ENCODE measurements around the gene ATP2A3.

ATP2A3 gene

DNA sequence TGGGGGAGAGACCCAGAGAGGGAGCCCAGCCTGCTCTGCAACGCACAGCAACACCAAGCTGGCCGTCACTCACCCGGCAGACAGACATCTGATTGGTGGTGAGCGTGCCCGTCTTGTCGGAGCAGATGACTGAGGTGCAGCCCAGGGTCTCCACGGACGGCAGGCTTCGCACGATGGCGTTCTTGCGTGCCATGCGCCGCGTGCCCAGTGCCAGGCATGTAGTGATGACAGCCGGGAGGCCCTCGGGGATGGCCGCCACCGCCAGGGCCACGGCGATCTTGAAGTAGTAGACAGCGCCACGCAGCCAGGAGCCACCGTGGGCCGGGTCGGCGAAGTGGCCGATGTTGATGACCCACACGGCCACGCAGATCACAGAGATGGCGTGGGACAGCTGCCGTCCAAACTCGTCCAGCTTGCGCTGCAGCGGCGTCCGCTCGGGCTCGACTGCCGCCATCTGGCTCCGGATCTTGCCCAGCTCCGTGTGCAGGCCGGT lies 16.9 kb downstream of the ATP2A3 start:
- FAIRE-seq: no peak
- TF ChIP-seq POLR2A (IDR thresholded peaks at IDR 0.05; ENCODE audit: low read depth, low read length): no peak
- DNase-seq (ENCODE audit: insufficient read length, low spot score): no peak

DNA sequence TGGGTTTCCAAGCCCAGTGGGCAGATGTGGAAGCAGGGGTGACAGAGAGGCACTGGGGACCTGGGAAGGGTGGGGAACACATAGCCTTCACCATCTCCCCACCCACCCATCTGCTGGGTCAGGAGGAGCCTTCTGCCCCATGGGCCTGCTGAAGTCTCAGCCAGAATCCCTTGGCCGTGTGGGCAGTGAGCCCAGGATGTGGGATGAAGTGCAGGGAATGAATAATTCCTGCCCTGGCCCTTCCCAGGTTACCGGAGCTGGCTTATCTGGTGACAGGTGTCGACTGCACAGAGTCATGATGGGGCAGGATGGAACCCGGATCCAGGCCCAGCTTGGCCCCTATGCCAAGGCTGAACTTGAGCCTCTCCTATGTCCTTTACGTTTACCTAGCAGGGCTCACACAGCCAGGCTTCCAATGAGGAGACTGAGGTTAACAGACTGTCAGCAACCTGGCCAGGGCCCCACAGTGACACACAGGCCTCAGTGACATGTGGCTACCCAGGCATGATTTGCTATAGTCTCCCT lies 17.5 kb downstream of the ATP2A3 start:
- FAIRE-seq: no peak
- no peak for TF ChIP-seq POLR2A (IDR thresholded peaks at IDR 0.05; ENCODE audit: low read depth, low read length)
- no peak for DNase-seq (ENCODE audit: insufficient read length, low spot score)

GRCh38 chr17:3944485-3945388 lies 19.5 kb downstream of the ATP2A3 start:
- FAIRE-seq: no peak
- peak; percentile 61 for DNase-seq (ENCODE audit: insufficient read length, low spot score)
- no peak for TF ChIP-seq POLR2A (IDR thresholded peaks at IDR 0.05; ENCODE audit: low read depth, low read length)

DNA sequence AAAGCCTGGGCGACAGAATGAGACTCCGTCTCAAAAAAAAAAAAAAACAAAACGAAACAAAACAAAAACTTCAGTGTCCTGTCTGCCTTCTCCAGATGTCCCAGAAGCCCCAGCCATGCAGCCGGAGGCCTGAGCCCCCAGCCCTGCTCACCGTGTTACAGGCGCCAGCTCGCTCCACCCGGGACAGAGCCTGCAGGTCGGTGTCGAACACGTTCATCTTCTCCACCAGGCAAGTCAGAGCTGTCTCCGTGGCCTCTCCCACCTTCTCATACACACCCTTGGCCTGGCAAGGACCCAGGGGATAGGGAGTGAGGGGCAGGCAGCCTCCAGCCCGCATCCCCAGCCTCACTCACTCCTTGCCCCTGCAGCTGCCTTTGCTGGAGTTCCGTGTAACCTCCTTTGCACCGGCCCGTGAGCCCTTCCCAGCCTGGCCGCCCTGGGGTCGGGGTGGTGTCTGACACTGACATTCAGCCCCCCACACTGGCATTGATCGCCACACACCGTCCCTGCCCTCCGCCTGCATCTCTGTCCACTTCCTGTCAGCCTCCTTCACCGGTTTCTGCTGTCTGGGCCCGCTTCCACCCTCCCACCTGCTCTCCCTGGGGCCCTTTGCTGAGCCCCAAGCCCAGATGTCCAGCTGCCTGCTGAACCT lies 20.9 kb downstream of the ATP2A3 start:
- FAIRE-seq (no peak), DNase-seq (ENCODE audit: insufficient read length, low spot score) (no peak)
- TF ChIP-seq POLR2A (IDR thresholded peaks at IDR 0.05; ENCODE audit: low read depth, low read length): no peak

DNA sequence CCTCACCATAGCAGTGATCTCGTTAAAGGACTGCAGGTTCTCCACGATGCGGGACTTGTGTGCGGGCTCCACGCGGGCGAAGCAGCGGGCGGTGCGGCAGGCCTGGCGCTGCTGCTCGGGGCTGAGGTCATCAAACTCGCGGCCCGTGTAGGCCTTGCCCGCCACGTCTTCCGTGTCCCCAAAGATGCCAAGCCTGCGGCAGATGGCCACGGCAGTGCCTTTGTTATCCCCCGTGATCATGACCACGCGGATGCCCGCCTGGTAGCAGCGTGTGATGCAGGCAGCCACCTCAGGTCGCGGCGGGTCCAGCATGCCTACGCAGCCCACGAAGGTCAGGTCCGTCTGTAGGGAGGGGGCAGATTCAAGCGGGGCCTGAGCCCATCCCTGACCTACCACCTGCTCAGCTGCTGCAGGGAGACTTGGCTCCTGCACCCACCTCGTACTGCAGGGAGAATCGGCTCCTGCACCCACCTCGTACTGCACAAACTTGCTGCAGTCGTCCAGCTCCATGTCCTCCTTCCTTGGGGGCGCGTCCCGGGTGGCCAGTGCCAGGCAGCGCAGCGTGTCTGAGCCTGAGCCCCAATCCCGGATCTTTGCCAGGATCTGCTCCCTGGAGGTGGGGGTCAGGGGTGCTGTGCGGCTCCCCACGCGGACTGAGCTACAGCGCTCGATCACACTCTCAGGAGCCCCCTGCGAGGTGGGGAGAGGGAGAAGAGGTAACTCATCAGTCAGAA lies 23.1 kb downstream of the ATP2A3 start:
- TF ChIP-seq POLR2A (IDR thresholded peaks at IDR 0.05; ENCODE audit: low read depth, low read length): no peak
- FAIRE-seq (no peak), DNase-seq (ENCODE audit: insufficient read length, low spot score) (no peak)

DNA sequence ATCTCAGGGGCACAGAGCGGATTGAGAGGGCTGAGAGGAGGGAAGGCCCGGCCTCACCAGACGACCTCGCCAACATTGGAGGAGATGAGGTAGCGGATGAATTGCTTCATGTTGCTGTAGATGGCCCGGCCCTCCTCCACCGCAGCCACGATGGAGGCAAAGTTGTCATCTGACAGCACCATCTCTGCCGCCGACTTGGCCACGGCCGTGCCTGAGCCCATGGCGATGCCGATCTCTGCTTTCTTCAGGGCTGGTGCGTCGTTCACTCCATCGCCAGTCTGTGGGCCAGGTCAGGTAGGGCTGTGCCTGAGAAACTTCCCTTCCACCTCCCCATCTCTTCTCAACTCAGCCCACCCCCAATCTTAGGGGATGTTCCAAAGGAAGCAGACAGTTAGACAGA lies 26.9 kb downstream of the ATP2A3 start:
- DNase-seq (ENCODE audit: insufficient read length, low spot score): no peak
- no peak for FAIRE-seq
- no peak for TF ChIP-seq POLR2A (IDR thresholded peaks at IDR 0.05; ENCODE audit: low read depth, low read length)

- DNase-seq (ENCODE audit: insufficient read length, low spot score): peak; percentile 88
- no peak for FAIRE-seq
- no peak for TF ChIP-seq POLR2A (IDR thresholded peaks at IDR 0.05; ENCODE audit: low read depth, low read length)
Observed at GRCh38 chr17:3935825-3936355, 28.3 kb downstream of the ATP2A3 start.

- no peak for FAIRE-seq
- TF ChIP-seq POLR2A (IDR thresholded peaks at IDR 0.05; ENCODE audit: low read depth, low read length): no peak
- DNase-seq (ENCODE audit: insufficient read length, low spot score): no peak
Observed at GRCh38 chr17:3935140-3935542, 29.1 kb downstream of the ATP2A3 start.

- FAIRE-seq: no peak
Observed at GRCh38 chr17:3929764-3930163, 34.5 kb downstream of the ATP2A3 start.

DNA sequence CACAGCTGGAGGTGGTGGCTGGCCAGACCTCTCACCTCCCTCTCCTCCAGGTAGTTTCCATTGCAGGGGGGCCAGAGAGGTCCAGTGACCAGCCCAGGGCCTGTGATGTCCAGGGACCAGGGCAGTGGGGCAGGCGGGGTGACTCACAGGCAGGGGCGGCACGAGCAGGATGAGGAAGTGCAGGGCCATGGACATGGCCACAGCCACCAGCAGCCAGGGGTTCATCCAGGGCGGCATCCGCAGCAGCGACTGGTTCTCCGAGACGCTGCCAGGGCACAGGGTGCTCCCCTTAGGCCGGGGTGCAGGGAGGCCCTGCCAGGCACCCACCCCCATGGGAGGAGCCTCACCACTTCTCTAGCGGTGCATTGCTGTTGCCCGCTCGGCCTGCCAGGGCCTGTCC lies 35.1 kb downstream of the ATP2A3 start:
- FAIRE-seq: no peak
- no peak for TF ChIP-seq POLR2A (IDR thresholded peaks at IDR 0.05; ENCODE audit: low read depth, low read length)
- peak; percentile 40 for DNase-seq (ENCODE audit: insufficient read length, low spot score)

More at GRCh38 chr17:3929764-3930163, 34.5 kb downstream of the ATP2A3 start:
- TF ChIP-seq POLR2A (IDR thresholded peaks at IDR 0.05; ENCODE audit: low read depth, low read length): no peak
- no peak for DNase-seq (ENCODE audit: insufficient read length, low spot score)

DNA sequence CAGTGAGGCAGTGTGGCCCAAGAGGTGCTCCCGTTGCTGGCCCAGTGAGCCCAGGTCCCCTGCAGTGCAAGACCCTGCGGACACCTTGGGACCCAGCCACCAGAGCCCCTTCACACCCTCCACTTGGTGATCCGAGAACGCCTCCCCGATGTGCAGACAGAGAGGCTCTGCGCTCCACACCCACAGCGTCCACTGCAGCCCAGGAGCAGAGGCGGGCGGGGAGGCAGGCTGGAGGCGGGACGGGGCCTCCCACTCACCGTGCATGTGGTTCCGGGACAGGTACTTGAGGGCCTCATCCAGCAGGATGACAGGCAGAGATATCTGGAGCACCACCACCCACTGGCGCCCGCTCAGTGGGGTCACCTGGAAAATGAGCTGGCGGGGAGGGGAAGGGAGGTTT lies 35.8 kb downstream of the ATP2A3 start:
- TF ChIP-seq POLR2A (IDR thresholded peaks at IDR 0.05; ENCODE audit: low read depth, low read length): no peak
- no peak for DNase-seq (ENCODE audit: insufficient read length, low spot score)
- FAIRE-seq: no peak

DNA sequence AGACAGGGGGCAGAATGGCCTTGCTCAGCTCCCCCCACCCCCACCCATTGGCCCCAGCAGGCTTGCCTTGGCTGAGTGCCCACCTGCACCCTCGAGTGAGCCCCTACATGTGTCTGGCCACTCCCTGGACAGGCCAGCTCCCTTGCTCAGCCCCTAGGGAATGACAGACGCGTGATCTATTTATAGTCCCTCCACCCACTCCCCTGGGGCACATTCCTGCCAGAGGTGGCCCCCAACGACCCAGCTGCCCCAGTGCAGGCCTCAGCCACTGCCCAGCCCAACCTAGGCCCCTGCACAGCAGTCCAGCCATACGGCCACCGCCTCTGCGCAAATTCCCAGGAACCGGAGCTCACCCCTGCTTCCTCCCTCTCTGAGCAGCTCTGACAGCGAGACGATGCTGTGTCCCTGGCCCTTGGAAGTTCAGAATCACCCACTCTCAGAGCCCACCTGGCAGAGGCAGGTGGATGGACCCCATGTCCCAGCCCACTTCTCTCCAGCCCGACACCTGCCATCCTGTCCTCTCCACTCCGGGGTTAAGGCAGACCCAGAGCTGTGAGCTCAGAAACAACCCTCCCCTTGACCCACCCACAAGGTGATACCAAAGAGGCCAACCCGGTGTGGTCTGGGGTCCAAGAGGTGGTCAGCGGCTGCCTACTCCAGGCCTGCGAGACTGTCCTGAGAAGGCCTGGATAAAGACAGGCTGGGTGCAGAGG lies 36.5 kb downstream of the ATP2A3 start:
- DNase-seq (ENCODE audit: insufficient read length, low spot score): no peak
- TF ChIP-seq POLR2A (IDR thresholded peaks at IDR 0.05; ENCODE audit: low read depth, low read length): no peak
- FAIRE-seq: no peak

Data from H54 (cell line).